ENCODE measurements around the gene HTT. TPM values are rescaled to one million over a fixed set of nuclear protein-coding genes. Genes with fewer than 3 reads are reported as not detected.

The HTT gene
- total and polyA plus RNA-seq, 4 donors, result 8.6 to 39.8 (median 16.4) TPM

GRCh38 chr4:3059943-3060342 lies 14.5 kb upstream of the HTT start (continued):
- TF ChIP-seq ZBTB33 (IDR thresholded peaks at IDR 0.05) (no peak), GABPA (IDR thresholded peaks at IDR 0.05 in 1 of 2, conservative IDR thresholded peaks at IDR 0.05 in 1 of 2) (no peak), JUND (IDR thresholded peaks at IDR 0.05) (no peak), ATF3 (IDR thresholded peaks at IDR 0.05) (no peak)

- DNase-seq (ENCODE audit: low spot score), result no peak
- Histone ChIP-seq H3K4me3 (ENCODE audit: low read depth in 1 of 3, low read length in 3 of 3) (no peak overlapping the region), H3K9me3 (ENCODE audit: control insufficient read depth in 4 of 4, low read length in 3 of 4) (no peaks in the 10 kb centered on the region), H3K27ac (ENCODE audit: low read depth in 1 of 2, low read length in 2 of 2) (no peak overlapping the region), H3K9ac (ENCODE audit: low read depth in 1 of 2, low read length in 2 of 2) (no peak overlapping the region), H3K4me1 (ENCODE audit: control insufficient read depth in 4 of 4, insufficient read depth in 4 of 4, low read length in 3 of 4) (no peaks in the 10 kb centered on the region), H3K36me3 (ENCODE audit: control insufficient read depth in 4 of 4, insufficient read depth in 3 of 4, low read depth in 1 of 4, low read length in 3 of 4) (no peaks in the 10 kb centered on the region), H3K27me3 (ENCODE audit: control insufficient read depth in 4 of 4, insufficient read depth in 4 of 4, low read length in 3 of 4) (no peaks in the 10 kb centered on the region)
- TF ChIP-seq SP1 (IDR thresholded peaks at IDR 0.05), result no peak
- no peak for TF ChIP-seq ZBTB33 (IDR thresholded peaks at IDR 0.05)
- no peak for TF ChIP-seq CTCF (IDR thresholded peaks at IDR 0.05; ENCODE audit: low read depth, low read length, missing input control)
- no peak for TF ChIP-seq GABPA (IDR thresholded peaks at IDR 0.05 in 1 of 2, conservative IDR thresholded peaks at IDR 0.05 in 1 of 2)
- TF ChIP-seq RXRA (IDR thresholded peaks at IDR 0.05), result no peak
- no peak for TF ChIP-seq REST (IDR thresholded peaks at IDR 0.05)
- no peak for TF ChIP-seq ATF3 (IDR thresholded peaks at IDR 0.05)
- TF ChIP-seq YY1 (IDR thresholded peaks at IDR 0.05), result no peak
- no peak for TF ChIP-seq FOXA1 (IDR thresholded peaks at IDR 0.05)
- no peak for TF ChIP-seq HNF4G (IDR thresholded peaks at IDR 0.05)
- no peak for TF ChIP-seq TAF1 (conservative IDR thresholded peaks at IDR 0.05)
- TF ChIP-seq HNF4A (conservative IDR thresholded peaks at IDR 0.05), result no peak
- TF ChIP-seq NR2F2 (IDR thresholded peaks at IDR 0.05), result no peak
- WGBS, result 90% methylated on average over 6 of the region's 6 CpGs
Observed at GRCh38 chr4:3060946-3061345, 13.5 kb upstream of the HTT start.
